Measurements from ENCODE around the gene TPSAB1. TPM values are rescaled to one million over a fixed set of nuclear protein-coding genes. Genes with fewer than 3 reads are reported as not detected.

TPSAB1 gene
- polyA plus RNA-seq, 1 donor from 2014 or later, result not detected

DNA sequence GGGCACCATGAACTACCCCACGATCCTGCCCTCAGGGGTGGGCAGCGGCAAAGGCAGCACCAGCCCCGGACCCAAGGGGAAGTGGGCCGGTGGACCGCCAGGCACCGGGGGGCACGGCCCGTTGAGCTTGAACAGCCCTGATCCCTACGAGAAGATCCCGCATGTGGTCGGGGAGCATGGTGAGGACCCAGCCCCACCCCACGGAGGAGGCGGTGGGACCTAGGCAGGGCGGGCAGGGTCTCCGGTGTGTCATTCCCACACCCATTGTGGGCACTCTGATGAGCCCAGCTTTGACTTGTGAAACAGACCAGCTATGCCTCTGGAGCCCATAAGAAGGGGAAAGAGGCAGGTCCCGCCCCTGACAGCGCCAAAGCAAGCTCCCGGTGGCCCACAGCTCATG lies 38.2 kb upstream of the TPSAB1 start:
- Mint-ChIP-seq H3K27ac (no peak overlapping the region), H3K9me3 (no peaks in the 10 kb centered on the region), H3K4me3 (no peak overlapping the region), H3K27me3 (no peaks in the 10 kb centered on the region), H3K4me1 (peaks cover 0 to 1% (median 0%) of the 10 kb centered on the region in 3 donors), H3K36me3 (no peaks in the 10 kb centered on the region)

DNA sequence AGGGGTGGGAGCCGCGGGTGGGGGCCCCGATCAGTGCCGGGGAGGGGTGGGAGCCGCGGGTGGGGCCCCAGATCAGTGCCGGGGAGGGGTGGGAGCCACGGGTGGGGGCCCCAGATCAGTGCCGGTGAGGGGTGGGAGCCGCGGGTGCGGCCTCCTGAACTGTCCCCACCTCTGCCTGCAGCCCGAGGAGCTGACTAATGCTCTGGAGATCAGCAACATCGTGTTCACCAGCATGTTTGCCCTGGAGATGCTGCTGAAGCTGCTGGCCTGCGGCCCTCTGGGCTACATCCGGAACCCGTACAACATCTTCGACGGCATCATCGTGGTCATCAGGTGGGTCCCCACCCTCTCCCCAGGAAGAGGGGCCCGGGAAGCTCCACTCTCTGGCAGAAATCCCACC lies 35.6 kb upstream of the TPSAB1 start:
- Mint-ChIP-seq H3K9me3 (no peaks in the 10 kb centered on the region), H3K27ac (no peak overlapping the region), H3K36me3 (no peaks in the 10 kb centered on the region), H3K4me3 (no peak overlapping the region), H3K27me3 (no peaks in the 10 kb centered on the region), H3K4me1 (peaks cover 0 to 3% (median 0%) of the 10 kb centered on the region in 3 donors)

DNA sequence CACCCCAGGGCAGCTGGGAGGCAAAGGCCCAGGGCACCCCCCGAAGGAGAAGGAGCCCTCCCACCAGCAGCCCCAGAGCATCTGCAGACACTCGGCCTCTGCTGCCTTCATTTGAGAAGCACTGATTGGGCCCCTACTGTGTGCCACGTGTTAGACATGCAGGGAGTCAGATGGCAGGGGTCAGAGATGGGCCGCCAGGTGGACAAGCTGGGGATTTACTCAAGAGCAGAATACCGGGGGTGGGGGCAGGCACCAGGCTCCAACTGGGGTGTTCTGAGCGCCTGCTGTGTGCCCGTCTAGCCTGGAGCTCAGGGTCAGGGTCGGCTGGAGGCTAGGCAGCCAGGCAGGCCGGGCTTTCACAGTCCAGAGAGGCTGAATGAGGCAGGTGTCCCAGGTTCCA lies 34.2 kb upstream of the TPSAB1 start:
- H3K27ac Mint-ChIP-seq, result no peak overlapping the region
- H3K4me1 Mint-ChIP-seq, result peaks cover 0 to 3% (median 0%) of the 10 kb centered on the region in 3 donors
- H3K36me3 Mint-ChIP-seq, result no peaks in the 10 kb centered on the region
- H3K27me3 Mint-ChIP-seq, result no peaks in the 10 kb centered on the region
- H3K9me3 Mint-ChIP-seq, result no peaks in the 10 kb centered on the region
- H3K4me3 Mint-ChIP-seq, result no peak overlapping the region

DNA sequence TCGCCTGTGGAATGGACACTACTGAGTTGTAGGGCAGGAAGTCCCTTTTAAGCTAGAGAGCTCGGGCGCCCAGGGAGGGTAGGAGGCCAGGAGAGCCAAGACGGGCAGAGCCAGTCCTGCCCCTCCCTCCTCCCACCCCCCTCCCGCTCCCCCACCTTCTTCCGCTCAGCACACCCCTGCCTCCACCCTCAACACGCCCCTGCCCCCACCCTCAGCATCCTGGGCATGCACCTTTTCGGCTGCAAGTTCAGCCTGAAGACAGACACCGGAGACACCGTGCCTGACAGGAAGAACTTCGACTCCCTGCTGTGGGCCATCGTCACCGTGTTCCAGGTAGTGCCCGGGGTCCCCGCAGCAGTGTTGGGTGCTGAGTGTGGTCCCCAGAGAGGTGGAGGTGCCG lies 33.7 kb upstream of the TPSAB1 start:
- Mint-ChIP-seq H3K36me3 (no peaks in the 10 kb centered on the region), H3K4me3 (no peak overlapping the region), H3K27me3 (no peaks in the 10 kb centered on the region), H3K27ac (no peak overlapping the region), H3K9me3 (no peaks in the 10 kb centered on the region), H3K4me1 (peaks cover 0 to 3% (median 0%) of the 10 kb centered on the region in 3 donors)

DNA sequence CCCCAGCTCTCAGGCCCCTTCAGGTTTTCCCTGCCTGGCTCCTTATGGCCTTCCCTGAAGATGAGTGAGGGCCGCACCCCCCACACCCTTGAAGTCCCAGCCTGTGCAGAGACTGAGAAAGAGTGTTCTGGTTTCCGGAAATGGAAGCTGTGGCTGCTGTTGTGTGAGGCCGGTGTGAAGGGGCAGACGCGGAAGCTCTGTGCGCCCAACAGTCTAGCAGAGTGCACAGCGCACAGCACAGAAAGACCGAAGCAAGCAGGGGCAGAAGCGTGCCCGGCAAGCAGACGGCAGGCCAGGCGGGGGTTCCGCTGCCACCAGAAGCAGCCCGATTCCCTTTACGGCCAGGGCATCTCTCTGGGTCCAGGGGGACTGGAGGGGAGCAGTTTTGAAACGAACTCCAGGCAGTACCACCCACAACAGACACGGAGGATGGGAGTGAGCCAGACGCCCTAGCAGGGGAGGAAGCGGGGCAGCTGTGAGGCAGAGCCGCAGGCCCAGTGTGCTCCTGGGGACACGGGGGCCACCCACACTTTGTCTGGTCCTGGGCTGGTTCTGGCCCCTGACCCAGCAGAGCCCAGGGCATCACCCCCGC lies 32.2 kb upstream of the TPSAB1 start:
- Mint-ChIP-seq H3K27me3 (no peaks in the 10 kb centered on the region), H3K9me3 (no peaks in the 10 kb centered on the region), H3K4me1 (peaks cover 0 to 3% (median 0%) of the 10 kb centered on the region in 3 donors), H3K27ac (no peak overlapping the region), H3K36me3 (no peaks in the 10 kb centered on the region), H3K4me3 (no peak overlapping the region)

DNA sequence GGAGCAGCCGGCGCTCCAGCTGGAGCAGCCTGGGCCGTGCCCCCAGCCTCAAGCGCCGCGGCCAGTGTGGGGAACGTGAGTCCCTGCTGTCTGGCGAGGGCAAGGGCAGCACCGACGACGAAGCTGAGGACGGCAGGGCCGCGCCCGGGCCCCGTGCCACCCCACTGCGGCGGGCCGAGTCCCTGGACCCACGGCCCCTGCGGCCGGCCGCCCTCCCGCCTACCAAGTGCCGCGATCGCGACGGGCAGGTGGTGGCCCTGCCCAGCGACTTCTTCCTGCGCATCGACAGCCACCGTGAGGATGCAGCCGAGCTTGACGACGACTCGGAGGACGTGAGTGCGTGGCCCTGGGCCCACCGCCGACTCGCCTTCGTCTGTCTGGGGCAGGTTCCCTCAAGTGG lies 31.4 kb upstream of the TPSAB1 start:
- no peaks in the 10 kb centered on the region for H3K9me3 Mint-ChIP-seq
- H3K4me1 Mint-ChIP-seq, result peaks cover 0 to 2% (median 0%) of the 10 kb centered on the region in 3 donors
- H3K36me3 Mint-ChIP-seq, result no peaks in the 10 kb centered on the region
- H3K27me3 Mint-ChIP-seq, result no peaks in the 10 kb centered on the region
- no peak overlapping the region for H3K4me3 Mint-ChIP-seq
- no peak overlapping the region for H3K27ac Mint-ChIP-seq

DNA sequence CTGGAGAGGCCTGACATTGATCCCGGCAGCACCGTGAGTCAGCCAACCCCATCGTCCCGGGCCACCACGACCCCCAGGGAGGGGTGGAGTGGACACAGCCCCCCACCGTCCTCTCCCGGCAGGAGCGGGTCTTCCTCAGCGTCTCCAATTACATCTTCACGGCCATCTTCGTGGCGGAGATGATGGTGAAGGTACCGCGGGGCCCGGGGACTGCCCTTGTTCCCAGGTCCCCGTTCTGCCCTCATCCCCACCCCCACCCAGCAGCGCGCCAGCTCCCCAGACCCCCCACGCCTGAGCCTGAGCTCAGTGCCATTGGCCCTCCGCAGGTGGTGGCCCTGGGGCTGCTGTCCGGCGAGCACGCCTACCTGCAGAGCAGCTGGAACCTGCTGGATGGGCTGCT lies 30.0 kb upstream of the TPSAB1 start:
- Mint-ChIP-seq H3K4me1 (peaks cover 0 to 2% (median 0%) of the 10 kb centered on the region in 3 donors), H3K4me3 (no peak overlapping the region), H3K9me3 (no peaks in the 10 kb centered on the region), H3K27me3 (no peaks in the 10 kb centered on the region), H3K36me3 (no peaks in the 10 kb centered on the region), H3K27ac (no peak overlapping the region)

DNA sequence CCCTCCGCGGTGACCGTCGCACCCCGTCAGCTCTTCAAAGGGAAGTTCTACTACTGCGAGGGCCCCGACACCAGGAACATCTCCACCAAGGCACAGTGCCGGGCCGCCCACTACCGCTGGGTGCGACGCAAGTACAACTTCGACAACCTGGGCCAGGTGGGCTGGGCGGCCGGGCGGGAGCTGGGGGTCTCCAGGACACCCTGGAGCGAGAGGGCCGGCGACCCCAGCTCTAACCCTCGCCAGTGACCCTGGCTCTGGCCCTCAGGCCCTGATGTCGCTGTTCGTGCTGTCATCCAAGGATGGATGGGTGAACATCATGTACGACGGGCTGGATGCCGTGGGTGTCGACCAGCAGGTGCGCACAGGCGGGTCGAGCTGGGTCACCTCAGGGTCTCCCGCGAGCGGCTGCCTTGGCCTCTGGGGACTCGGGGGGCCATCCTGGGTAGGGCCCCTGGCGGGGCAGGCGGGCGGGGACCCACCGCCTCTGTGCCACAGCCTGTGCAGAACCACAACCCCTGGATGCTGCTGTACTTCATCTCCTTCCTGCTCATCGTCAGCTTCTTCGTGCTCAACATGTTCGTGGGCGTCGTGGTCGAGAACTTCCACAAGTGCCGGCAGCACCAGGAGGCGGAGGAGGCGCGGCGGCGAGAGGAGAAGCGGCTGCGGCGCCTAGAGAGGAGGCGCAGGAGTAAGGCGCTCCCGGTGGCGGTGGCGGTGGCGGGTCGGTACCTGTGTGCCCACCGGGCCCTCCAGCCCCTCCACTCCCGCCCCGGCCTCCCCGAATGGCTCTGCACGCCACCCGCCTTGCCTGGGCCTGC lies 28.8 kb upstream of the TPSAB1 start:
- Mint-ChIP-seq H3K9me3 (no peaks in the 10 kb centered on the region), H3K4me1 (peaks cover 0 to 2% (median 0%) of the 10 kb centered on the region in 3 donors), H3K27me3 (no peaks in the 10 kb centered on the region), H3K4me3 (no peak overlapping the region), H3K36me3 (no peaks in the 10 kb centered on the region), H3K27ac (no peak overlapping the region)

DNA sequence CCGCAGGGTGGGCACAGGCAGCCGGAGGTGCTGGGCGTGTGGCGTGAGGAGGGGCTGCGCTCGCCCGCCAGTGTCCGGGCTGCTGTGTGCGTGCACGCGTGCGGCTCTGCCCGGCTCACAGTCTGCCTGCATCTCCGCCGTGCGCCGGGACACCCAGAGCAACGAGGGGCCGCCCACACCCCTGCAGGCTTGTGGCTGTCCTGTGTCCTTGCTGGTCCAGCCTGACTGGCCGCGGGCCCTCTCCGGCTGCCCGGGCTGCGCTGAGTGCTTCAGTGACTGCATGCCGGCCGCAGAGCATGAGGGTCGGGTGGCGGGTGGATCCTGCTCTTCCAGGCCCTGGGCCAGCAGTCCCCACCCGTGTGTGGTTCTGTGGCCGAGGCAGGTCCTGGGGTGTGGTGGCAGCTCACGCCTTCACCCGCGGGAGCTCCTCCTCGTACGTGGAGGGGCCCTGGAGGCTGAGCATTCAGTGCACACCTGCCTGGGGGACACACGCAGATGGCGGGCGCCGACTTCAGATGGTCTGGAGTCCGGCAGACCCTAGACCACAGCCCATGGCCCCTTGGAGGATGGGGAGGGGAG lies 27.8 kb upstream of the TPSAB1 start:
- H3K4me3 Mint-ChIP-seq, result no peak overlapping the region
- H3K9me3 Mint-ChIP-seq, result no peaks in the 10 kb centered on the region
- peaks cover 0 to 2% (median 0%) of the 10 kb centered on the region in 3 donors for H3K4me1 Mint-ChIP-seq
- H3K36me3 Mint-ChIP-seq, result no peaks in the 10 kb centered on the region
- H3K27ac Mint-ChIP-seq, result no peak overlapping the region
- no peaks in the 10 kb centered on the region for H3K27me3 Mint-ChIP-seq

DNA sequence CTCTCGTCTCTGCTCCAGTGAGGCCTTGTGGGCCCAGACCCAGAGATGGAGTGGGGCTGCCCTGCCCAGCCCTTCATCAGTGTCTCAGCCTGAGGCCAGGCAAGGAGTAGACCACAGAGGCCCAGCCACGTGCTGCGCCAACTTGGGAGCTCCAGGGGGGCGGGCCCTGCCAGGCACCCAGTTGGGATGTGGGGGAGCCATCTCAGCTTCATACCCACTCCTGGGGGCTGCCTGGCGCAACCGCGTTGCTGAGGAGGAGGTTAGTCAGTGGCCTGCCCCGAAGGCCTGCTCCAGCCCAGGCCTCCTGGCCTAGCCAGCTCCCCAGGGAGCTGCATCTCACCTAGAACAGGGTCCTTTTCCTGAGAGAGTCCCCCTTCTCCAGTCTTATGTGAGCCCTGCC lies 27.3 kb upstream of the TPSAB1 start:
- H3K27ac Mint-ChIP-seq, result no peak overlapping the region
- no peaks in the 10 kb centered on the region for H3K9me3 Mint-ChIP-seq
- H3K36me3 Mint-ChIP-seq, result no peaks in the 10 kb centered on the region
- H3K4me3 Mint-ChIP-seq, result no peak overlapping the region
- no peaks in the 10 kb centered on the region for H3K27me3 Mint-ChIP-seq
- peaks cover 0 to under 1% (median 0%) of the 10 kb centered on the region in 3 donors for H3K4me1 Mint-ChIP-seq

DNA sequence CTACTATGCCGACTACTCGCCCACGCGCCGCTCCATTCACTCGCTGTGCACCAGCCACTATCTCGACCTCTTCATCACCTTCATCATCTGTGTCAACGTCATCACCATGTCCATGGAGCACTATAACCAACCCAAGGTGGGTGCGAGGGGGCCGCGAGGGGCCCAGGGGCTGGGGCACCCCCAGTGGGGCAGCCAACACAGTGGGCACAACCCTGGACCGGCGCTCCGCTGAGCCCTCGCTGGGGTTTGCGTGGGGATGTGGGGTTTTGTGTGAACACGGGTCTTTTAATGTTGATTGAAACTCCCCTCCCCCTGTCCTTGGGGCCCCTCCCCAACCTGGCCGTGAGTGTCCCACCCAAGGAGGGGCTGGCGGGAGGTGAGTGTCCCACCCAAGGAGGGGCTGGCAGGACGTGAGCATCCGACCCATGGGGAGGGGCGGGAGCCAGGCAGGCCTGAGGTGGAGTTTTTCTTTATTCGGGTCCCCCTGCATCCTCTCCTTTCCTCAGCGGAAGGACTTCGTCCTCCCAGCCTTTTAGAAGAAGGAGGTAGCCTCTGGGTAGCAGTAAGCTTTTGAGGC lies 26.6 kb upstream of the TPSAB1 start:
- Mint-ChIP-seq H3K4me3 (no peak overlapping the region), H3K27me3 (no peaks in the 10 kb centered on the region), H3K36me3 (no peaks in the 10 kb centered on the region), H3K9me3 (no peaks in the 10 kb centered on the region), H3K4me1 (no peaks in the 10 kb centered on the region), H3K27ac (no peak overlapping the region)

DNA sequence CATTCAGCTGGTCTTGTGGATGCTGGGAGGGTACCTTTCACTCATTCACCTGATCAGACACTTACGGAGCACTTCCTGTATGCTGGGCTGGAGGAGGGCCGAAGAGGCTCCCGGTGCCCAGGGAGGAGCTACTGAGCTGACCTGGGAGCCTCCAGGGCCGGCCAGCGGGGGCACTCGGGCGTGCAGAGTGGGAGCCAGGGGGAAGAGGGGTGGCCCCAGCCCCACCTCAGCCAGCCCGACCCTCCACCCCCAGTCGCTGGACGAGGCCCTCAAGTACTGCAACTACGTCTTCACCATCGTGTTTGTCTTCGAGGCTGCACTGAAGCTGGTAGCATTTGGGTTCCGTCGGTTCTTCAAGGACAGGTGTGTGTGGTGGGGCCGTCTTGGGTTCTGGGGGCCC lies 25.8 kb upstream of the TPSAB1 start:
- H3K36me3 Mint-ChIP-seq, result no peaks in the 10 kb centered on the region
- H3K27ac Mint-ChIP-seq, result no peak overlapping the region
- no peaks in the 10 kb centered on the region for H3K27me3 Mint-ChIP-seq
- H3K4me1 Mint-ChIP-seq, result no peaks in the 10 kb centered on the region
- no peaks in the 10 kb centered on the region for H3K9me3 Mint-ChIP-seq
- H3K4me3 Mint-ChIP-seq, result no peak overlapping the region

DNA sequence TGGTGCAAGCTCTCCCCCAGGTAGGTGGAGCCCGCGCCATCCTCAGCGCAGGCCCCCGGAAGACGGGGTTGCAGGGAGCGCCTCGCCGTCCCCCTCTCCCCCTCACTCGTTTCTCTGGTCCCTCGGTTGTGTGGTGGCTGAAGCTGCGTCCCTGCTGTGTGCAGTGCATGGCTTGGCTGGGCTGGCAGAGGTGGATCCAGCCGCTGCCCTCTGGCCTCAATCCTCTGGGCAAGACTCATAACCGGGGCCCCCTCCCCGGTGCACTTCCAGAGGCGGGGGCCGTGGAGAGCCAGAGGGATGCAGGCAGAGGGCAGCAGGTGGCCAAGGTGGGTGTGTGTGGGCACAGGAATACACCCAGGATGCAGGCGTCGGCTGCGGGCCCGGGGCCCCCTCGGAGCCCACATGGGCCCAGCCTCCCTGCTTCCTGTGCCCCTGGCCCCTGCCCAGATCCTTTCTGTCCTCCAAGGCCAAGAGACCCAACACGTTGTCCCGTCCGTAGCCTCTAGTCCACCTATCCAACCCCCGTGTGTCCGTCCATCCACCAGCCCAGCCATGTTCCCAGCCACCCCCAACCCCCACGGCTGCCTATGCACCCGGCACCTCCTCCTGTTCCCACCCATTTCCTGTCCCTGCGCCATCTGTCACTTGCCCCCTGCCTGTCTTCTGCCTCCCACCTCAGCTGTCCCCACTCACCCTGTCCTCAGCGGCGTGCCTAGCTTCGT lies 24.8 kb upstream of the TPSAB1 start:
- Mint-ChIP-seq H3K27ac (no peak overlapping the region), H3K9me3 (no peaks in the 10 kb centered on the region), H3K4me1 (no peaks in the 10 kb centered on the region), H3K4me3 (no peak overlapping the region), H3K36me3 (no peaks in the 10 kb centered on the region), H3K27me3 (no peaks in the 10 kb centered on the region)

DNA sequence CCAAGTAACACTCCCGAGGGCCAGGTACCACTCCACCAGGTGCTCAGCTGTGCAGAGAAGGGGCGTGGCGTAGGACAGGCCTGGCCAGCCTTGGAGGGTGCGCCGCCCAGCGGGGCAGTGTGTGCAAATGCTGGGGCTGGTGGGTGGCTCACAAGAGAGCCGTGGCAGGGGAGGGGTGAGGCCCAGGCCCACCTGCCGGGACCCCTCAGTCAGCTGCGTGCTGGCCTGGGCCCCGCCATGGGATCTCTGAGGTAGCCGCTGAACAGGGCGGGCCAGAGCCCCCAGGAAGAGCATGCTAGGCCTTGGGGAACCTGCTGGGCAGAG lies 24.2 kb upstream of the TPSAB1 start:
- H3K4me1 Mint-ChIP-seq, result no peaks in the 10 kb centered on the region
- no peak overlapping the region for H3K4me3 Mint-ChIP-seq
- no peaks in the 10 kb centered on the region for H3K36me3 Mint-ChIP-seq
- H3K27ac Mint-ChIP-seq, result no peak overlapping the region
- H3K9me3 Mint-ChIP-seq, result no peaks in the 10 kb centered on the region
- no peaks in the 10 kb centered on the region for H3K27me3 Mint-ChIP-seq
